ENCODE results near the gene AIP. TPM values are rescaled to one million over a fixed set of nuclear protein-coding genes. Genes with fewer than 3 reads are reported as not detected.

AIP gene
- total RNA-seq, 1 experiment from 2014 or later: 35.6 TPM

DNA sequence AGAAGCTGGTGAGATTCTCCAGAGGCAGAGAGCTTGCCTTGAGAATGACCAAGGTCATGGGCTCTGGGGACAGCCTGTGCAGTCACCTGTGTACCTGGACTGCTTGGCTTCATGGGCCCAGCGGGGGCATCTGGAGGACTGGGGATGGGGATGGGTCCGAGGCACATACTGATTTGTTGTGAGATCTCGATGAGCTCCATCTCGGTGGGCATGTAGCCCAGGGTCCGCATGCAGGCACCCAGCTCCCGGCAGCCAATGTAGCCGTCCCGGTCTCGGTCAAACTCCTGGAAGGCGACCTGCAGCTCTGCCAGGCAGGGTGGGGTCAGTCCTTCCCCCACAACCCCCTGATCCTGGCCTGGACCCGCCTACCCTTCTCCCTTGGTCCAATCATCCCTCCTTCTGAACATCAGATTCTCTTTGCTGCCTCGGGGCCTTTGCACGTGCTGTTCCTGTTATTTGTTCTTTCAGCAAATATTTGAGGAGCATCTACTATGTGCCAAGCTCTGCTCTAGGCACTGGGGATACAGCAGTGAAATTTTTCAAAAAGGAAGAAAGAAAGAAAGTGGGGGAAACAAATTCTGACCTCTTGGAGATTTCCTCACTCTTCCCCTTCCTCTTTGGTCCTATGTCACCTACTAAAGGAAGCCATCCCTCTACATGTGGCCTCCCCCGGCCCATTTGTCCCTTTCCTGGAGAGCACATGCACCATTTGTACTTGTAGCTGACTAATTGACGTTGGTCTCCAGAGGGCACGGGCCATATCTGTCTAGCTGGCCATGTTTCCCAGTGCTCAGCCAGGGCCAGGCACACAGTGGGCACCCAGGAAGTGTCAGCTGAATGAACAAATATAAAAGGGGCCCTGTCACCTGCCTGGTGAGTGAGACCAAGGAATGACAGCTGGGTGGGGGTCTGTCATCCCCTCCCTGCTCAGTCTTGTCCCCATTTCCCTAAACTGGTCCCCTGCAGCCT lies 38.3 kb downstream of the AIP start:
- no peak overlapping the region for H4K91ac ChIP-seq (ENCODE audit: insufficient read length, low read depth, low read length)
- no peak for TF ChIP-seq CTCF (conservative IDR thresholded peaks at IDR 0.05)
- no peak overlapping the region for H2BK120ac ChIP-seq (ENCODE audit: low read depth, low read length, poor library complexity, severe bottlenecking)
- peaks cover 15% of the 10 kb centered on the region for H3K27me3 Mint-ChIP-seq (ENCODE audit: low read depth)
- H3K79me2 ChIP-seq (ENCODE audit: insufficient read depth, low read length): no peaks in the 10 kb centered on the region
- no peak overlapping the region for H3K4ac ChIP-seq (ENCODE audit: low read depth, low read length)
- H3K27ac Mint-ChIP-seq: no peak overlapping the region
- H2BK5ac ChIP-seq (ENCODE audit: insufficient read length, low read length): no peak overlapping the region
- H2BK12ac ChIP-seq (ENCODE audit: insufficient read length, low read depth, low read length): no peak overlapping the region
- no peaks in the 10 kb centered on the region for H3K27me3 ChIP-seq (ENCODE audit: insufficient read depth, low read length)
- no peak overlapping the region for H3K56ac ChIP-seq (ENCODE audit: insufficient read length, low read depth, low read length)
- no peak overlapping the region for H2AK5ac ChIP-seq (ENCODE audit: insufficient read length, low read length)
- no peaks in the 10 kb centered on the region for H4K20me1 ChIP-seq (ENCODE audit: control insufficient read depth, insufficient read depth, insufficient read length)
- no peak overlapping the region for H4K8ac ChIP-seq (replicated peaks; ENCODE audit: insufficient read length, low read depth, low read length)
- WGBS (ENCODE audit: extremely low coverage, insufficient read length, low lambda C conversion rate): no CpG with 5 or more reads among the region's 16 CpGs
- no peaks in the 10 kb centered on the region for H3K4me1 ChIP-seq (ENCODE audit: insufficient read depth, low read length)
- no peaks in the 10 kb centered on the region for H3K23me2 ChIP-seq (ENCODE audit: insufficient read length, low read depth, low read length, poor library complexity, severe bottlenecking)
- no peak overlapping the region for H2AFZ ChIP-seq (ENCODE audit: low read length)
- no peaks in the 10 kb centered on the region for H3K36me3 Mint-ChIP-seq (ENCODE audit: insufficient read depth in 1 of 3, low read depth in 3 of 3)
- H3K9ac ChIP-seq (ENCODE audit: extremely low read depth, insufficient read length, low read length): no peak overlapping the region
- H3K4me1 Mint-ChIP-seq: no peaks in the 10 kb centered on the region; a peak in 1 of 4 replicates
- H3K4me2 ChIP-seq (ENCODE audit: insufficient read depth, insufficient read length, low read length): no peak overlapping the region
- no peak overlapping the region for H3K4me3 Mint-ChIP-seq
- no peak overlapping the region for H3K23ac ChIP-seq (ENCODE audit: insufficient read length, low read depth, low read length)
- no peak overlapping the region for H3K14ac ChIP-seq (ENCODE audit: insufficient read depth, low read length)
- H3K9me3 Mint-ChIP-seq: no peaks in the 10 kb centered on the region
- no peak overlapping the region for H3T11ph ChIP-seq (ENCODE audit: low read length)
- H4K5ac ChIP-seq (ENCODE audit: insufficient read length, low read depth, low read length): no peak overlapping the region
- H3K79me1 ChIP-seq (ENCODE audit: insufficient read depth, low read depth, low read length, poor library complexity, severe bottlenecking): no peaks in the 10 kb centered on the region
- H3K9me3 ChIP-seq (ENCODE audit: control insufficient read depth, low read depth, low read length): no peaks in the 10 kb centered on the region
- no peak overlapping the region for H3K27ac ChIP-seq (ENCODE audit: insufficient read length, low read depth, low read length)
- no peak overlapping the region for H3K18ac ChIP-seq (ENCODE audit: insufficient read length, low read depth, low read length)
- DNase-seq: no peak
- H2BK20ac ChIP-seq (ENCODE audit: low read depth, low read length, poor library complexity, severe bottlenecking): no peak overlapping the region
- H2BK15ac ChIP-seq (ENCODE audit: low read depth, low read length): no peak overlapping the region

All from H9 (cell line).